GM21528 (cell line): ENCODE data around the gene TMEM87A.

Source experiments
- ATAC-seq: cut with Tn5 transposase; IDR thresholded peaks from one replicate; pipeline ENCODE4 v1.9.1; 2021; ENCODE audit warnings: mild to moderate bottlenecking, moderate library complexity; ENCODE audit not compliant: unreplicated experiment, low FRiP score

The TMEM87A gene

DNA sequence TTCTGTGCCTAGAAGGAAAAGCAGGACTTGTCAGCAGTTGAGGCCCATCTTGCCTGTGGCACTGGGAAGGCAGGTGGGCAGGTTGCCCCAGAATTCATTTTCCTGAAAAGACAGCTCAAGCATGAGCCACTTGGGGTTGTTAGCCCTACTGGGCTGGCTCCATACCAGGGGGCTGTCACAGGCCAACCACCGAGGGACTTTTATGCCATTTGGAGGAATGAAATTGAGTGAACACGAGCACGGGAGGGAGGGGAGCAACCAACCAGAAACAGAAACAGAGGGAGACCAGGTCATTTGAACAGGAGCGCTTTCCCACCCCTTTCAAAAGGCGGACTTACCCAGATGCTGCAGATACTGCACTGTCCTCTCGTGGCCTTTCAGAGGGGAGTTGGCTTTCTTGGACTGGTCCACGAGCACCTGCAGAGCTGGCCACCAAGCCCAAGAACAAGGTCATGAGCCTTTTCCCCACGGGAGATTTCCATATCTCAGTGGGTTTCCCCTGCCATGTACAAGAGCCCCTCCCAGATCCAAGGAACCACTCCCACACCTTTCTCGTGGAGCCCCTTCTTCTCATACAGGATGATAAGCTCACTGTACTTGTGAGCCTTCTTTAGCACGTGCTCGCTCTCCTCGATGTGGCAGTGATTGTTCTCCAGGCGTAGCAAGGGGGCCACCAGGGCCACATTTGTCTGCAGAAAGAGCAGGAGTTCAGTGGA is 106.8 kb downstream of the TMEM87A start:
- no peak for ATAC-seq

DNA sequence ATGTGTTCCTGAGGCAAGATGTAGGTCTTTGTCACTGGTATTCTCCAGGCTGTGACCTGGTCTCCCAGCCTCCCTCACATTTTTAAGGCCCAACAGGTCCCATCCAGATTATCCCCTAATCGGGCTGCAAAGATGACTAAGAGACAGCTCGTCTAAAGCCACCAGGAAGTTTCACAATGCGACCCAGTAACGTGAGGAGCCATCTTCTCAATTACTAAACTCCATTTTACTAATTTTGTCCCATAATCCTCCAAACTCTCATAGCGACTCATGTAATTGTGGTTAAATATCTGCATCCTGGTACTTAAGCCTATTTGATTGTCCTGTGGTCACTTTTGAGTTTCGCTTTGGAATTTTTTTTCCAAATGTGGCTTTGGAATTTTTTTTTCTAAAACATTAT is 108.1 kb downstream of the TMEM87A start:
- no peak for ATAC-seq

DNA sequence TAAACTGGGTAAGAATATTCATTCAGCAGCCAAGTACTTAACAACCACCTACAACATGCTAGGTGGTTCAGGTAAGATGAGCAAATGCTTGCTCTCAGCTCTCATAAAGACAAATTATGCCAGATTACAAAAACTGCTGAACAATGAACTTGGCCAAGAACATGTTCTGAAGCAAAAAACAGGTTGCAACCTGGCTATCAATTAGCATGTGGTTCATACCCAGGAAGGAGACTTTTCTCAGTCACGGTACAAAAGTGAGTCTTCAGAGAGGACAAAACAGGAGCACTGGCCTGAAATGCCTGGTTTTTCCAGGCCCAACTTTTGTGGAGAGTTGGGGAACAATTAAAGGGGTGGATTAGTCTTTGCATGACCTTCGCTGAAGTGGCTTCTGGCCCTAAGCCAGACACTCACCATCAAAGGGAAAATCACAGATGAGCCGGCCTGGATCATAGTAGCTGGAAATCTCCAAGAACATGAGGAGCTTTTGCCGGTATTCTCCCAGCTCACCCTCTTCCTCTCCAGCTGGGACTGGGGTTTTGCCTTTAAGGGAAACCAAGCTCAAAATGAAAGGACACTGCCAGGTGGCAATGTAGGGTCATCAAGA is 109.2 kb downstream of the TMEM87A start:
- ATAC-seq, result no peak

DNA sequence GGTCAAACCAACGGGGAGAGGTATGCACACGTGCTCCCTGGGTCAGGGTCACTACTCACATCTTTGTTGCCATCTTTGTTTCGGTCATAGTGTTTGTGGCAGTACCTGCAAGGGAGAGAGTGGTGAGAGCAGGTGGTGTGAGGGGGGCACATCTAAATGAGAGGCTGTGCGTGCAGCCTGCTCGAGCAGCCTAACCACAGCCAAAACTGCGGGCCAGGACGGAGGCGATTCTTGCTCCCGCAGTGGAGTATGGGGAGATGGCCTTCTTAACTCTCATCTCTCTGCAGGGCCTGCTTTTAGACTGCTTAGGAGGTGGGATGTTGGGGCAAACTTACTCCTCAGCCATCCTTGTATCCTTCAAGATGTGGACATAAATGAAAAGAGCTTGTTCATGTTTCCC is 109.9 kb downstream of the TMEM87A start:
- no peak for ATAC-seq
